Stimulated activated CD4-positive, alpha-beta T cell treated with anti-CD3 and anti-CD28 coated beads, Interleukin-4, amount 100 ng/mL, for 1 hour (primary cell): ENCODE results near the gene FBXO33.

ENCODE experiments used
- DNase-seq: peaks from one replicate; pipeline ENCODE4 v3.0.0-alpha.2; 2020

The FBXO33 gene

GRCh38 chr14:39430762-39431415 is 1.3 kb downstream of the FBXO33 start:
- no peak for DNase-seq

GRCh38 chr14:39428118-39428517 is 4.1 kb downstream of the FBXO33 start:
- DNase-seq: no peak

- DNase-seq: no peak
These were observed 5.6 kb downstream of the FBXO33 start for GRCh38 chr14:39426605-39427004.

GRCh38 chr14:39425947-39426346 is 6.3 kb downstream of the FBXO33 start:
- DNase-seq: no peak

GRCh38 chr14:39423793-39424192 is 8.4 kb downstream of the FBXO33 start:
- DNase-seq: no peak

GRCh38 chr14:39422243-39422642 is 10.0 kb downstream of the FBXO33 start:
- DNase-seq: no peak

GRCh38 chr14:39419272-39419671 is 13.0 kb downstream of the FBXO33 start:
- no peak for DNase-seq

GRCh38 chr14:39417014-39417413 is 15.2 kb downstream of the FBXO33 start:
- DNase-seq: no peak

GRCh38 chr14:39416072-39416471 is 16.2 kb downstream of the FBXO33 start:
- no peak for DNase-seq

GRCh38 chr14:39406560-39406959 is 25.7 kb downstream of the FBXO33 start:
- no peak for DNase-seq

GRCh38 chr14:39398382-39398781 is 33.9 kb downstream of the FBXO33 start:
- DNase-seq: no peak

- DNase-seq: no peak
These were observed 35.8 kb downstream of the FBXO33 start for GRCh38 chr14:39396448-39396847.

- no peak for DNase-seq
These were observed 36.5 kb downstream of the FBXO33 start for GRCh38 chr14:39395555-39396254.

- no peak for DNase-seq
These were observed 38.9 kb downstream of the FBXO33 start for GRCh38 chr14:39393289-39393688.

- no peak for DNase-seq
These were observed 48.1 kb downstream of the FBXO33 start for GRCh38 chr14:39384177-39384576.

GRCh38 chr14:39383741-39384140 is 48.5 kb downstream of the FBXO33 start:
- no peak for DNase-seq

GRCh38 chr14:39383026-39383660 is 49.1 kb downstream of the FBXO33 start:
- DNase-seq: no peak

GRCh38 chr14:39382463-39382862 is 49.8 kb downstream of the FBXO33 start:
- no peak for DNase-seq

- no peak for DNase-seq
These were observed 50.9 kb downstream of the FBXO33 start for GRCh38 chr14:39381366-39381765.

GRCh38 chr14:39376667-39377403 is 55.4 kb downstream of the FBXO33 start:
- no peak for DNase-seq

GRCh38 chr14:39374851-39375250 is 57.4 kb downstream of the FBXO33 start:
- DNase-seq: no peak

GRCh38 chr14:39372656-39373055 is 59.6 kb downstream of the FBXO33 start:
- no peak for DNase-seq

- DNase-seq: no peak
These were observed 61.8 kb downstream of the FBXO33 start for GRCh38 chr14:39370415-39370814.

GRCh38 chr14:39369029-39369428 is 63.2 kb downstream of the FBXO33 start:
- no peak for DNase-seq
